ENCODE data around the gene LRCH3. TPM values are rescaled to one million over a fixed set of nuclear protein-coding genes. Genes with fewer than 3 reads are reported as not detected.
A peak's percentile ranks its signal among the peaks of the same experiment; 100 is the strongest.

LRCH3 gene
- total and polyA plus RNA-seq, 2 of the 13 experiments (the other 11 are each of a cell fraction or from before 2014, with no cell fraction given): 25.5 to 103 TPM

- no peak for FAIRE-seq
- ATAC-seq: no peak
- H3K4me2 ChIP-seq (ENCODE audit: low read depth, low read length): peak overlapping the region; percentile 45
- H3K9me3 ChIP-seq (ENCODE audit: low read length): no peaks in the 10 kb centered on the region
- WGBS (ENCODE audit: low lambda C conversion rate): 72% methylated on average over 2 of the region's 2 CpGs
- H3K27me3 ChIP-seq (ENCODE audit: control insufficient read depth in 1 of 2, insufficient read depth in 2 of 2, low read length in 2 of 2): no peaks in the 10 kb centered on the region; a peak in 1 of 5 replicates
- intact Hi-C loops (cut with micrococcal nuclease; ENCODE audit: unreplicated experiment): loop anchor here (5.0 kb wide), 1 partner anchor 41 kb away; no protein-coding TSS in a partner anchor
- DNase-seq (ENCODE audit: low spot score): no peak
- H2AFZ ChIP-seq (ENCODE audit: low read length): no peak overlapping the region
- CTCF ChIA-PET (ENCODE audit: low intra/inter-chr PET ratio, low total read pairs): no interaction called here
- no TSS peak for BruUV-seq (replicated peaks)
- H3K36me3 ChIP-seq (replicated peaks in 1 of 2; ENCODE audit: control insufficient read depth in 1 of 2, insufficient read depth in 2 of 2, low read length in 2 of 2): no peaks in the 10 kb centered on the region; a peak in 2 of 5 replicates
- POLR2A ChIA-PET: no interaction called here
- peaks cover 63% of the 10 kb centered on the region for H3K79me2 ChIP-seq (ENCODE audit: insufficient read depth, low read length)
- H3K9ac ChIP-seq (ENCODE audit: insufficient read depth, low read depth, low read length): no peak overlapping the region
- in situ Hi-C loops (cut with HindIII; ENCODE audit: extremely low pct_ligation_motif_present, low pct_unique_long_range_greater_than_20kb): no loop called here
- TF ChIP-seq ZNF232 (CRISPR knock-in tag; IDR thresholded peaks at IDR 0.05; ENCODE audit: borderline replicate concordance): no peak
- TF ChIP-seq PHF21A (CRISPR knock-in tag; IDR thresholded peaks at IDR 0.05): no peak
- TF ChIP-seq RARA (CRISPR knock-in tag; IDR thresholded peaks at IDR 0.05): no peak
- H3K4me3 ChIP-seq (replicated peaks in 1 of 3; ENCODE audit: insufficient read depth in 1 of 3, low read depth in 2 of 3, low read length in 3 of 3): no peak overlapping the region
- peaks cover 15% of the 10 kb centered on the region; the same call in 1 of the 2 replicates for H4K20me1 ChIP-seq (ENCODE audit: insufficient read depth, low read length)
- H3K4me1 ChIP-seq (ENCODE audit: insufficient read depth, low read length): peaks cover 44% of the 10 kb centered on the region
- no peak overlapping the region for H3K27ac ChIP-seq (ENCODE audit: extremely low read length, insufficient read depth, low read length)
Measured at GRCh38 chr3:197793247-197793646, 2.2 kb downstream of the LRCH3 start.

- 0 out of 2 replicates have a peak overlapping the region, but pooled peaks have one; percentile 45 for H3K4me2 ChIP-seq (ENCODE audit: low read depth, low read length)
- no peak for ATAC-seq
- BruUV-seq (replicated peaks): no TSS peak
- CTCF ChIA-PET (ENCODE audit: low intra/inter-chr PET ratio, low total read pairs): no interaction called here
- peaks cover 44% of the 10 kb centered on the region for H3K4me1 ChIP-seq (ENCODE audit: insufficient read depth, low read length)
- H3K79me2 ChIP-seq (ENCODE audit: insufficient read depth, low read length): peaks cover 72% of the 10 kb centered on the region
- POLR2A ChIA-PET: no interaction called here
- no peak for DNase-seq (ENCODE audit: low spot score)
- H4K20me1 ChIP-seq (ENCODE audit: insufficient read depth, low read length): peaks cover 15% of the 10 kb centered on the region; the same call in 1 of the 2 replicates
- H3K27ac ChIP-seq (ENCODE audit: extremely low read length, insufficient read depth, low read length): no peak overlapping the region
- H3K4me3 ChIP-seq (replicated peaks in 1 of 3; ENCODE audit: insufficient read depth in 1 of 3, low read depth in 2 of 3, low read length in 3 of 3): no peak overlapping the region
- H2AFZ ChIP-seq (ENCODE audit: low read length): no peak overlapping the region
- FAIRE-seq: no peak
- no peaks in the 10 kb centered on the region; a peak in 1 of 5 replicates for H3K27me3 ChIP-seq (ENCODE audit: control insufficient read depth in 1 of 2, insufficient read depth in 2 of 2, low read length in 2 of 2)
- intact Hi-C loops (cut with micrococcal nuclease; ENCODE audit: unreplicated experiment): loop anchor here (5.0 kb wide), 1 partner anchor 42 kb away; no protein-coding TSS in a partner anchor
- H3K36me3 ChIP-seq (replicated peaks in 1 of 2; ENCODE audit: control insufficient read depth in 1 of 2, insufficient read depth in 2 of 2, low read length in 2 of 2): no peaks in the 10 kb centered on the region; a peak in 2 of 5 replicates
- no peak overlapping the region for H3K9ac ChIP-seq (ENCODE audit: insufficient read depth, low read depth, low read length)
- H3K9me3 ChIP-seq (ENCODE audit: low read length): no peaks in the 10 kb centered on the region
- in situ Hi-C loops (cut with HindIII; ENCODE audit: extremely low pct_ligation_motif_present, low pct_unique_long_range_greater_than_20kb): no loop called here
- 100% methylated on average over 1 of the region's 1 CpG for WGBS (ENCODE audit: low lambda C conversion rate)
- TF ChIP-seq ZNF558 (CRISPR knock-in tag; IDR thresholded peaks at IDR 0.05; ENCODE audit: borderline replicate concordance) (no peak), SNAPC4 (CRISPR knock-in tag; IDR thresholded peaks at IDR 0.05) (no peak), ZNF512 (CRISPR knock-in tag; IDR thresholded peaks at IDR 0.05) (no peak), GRHL1 (CRISPR knock-in tag; conservative IDR thresholded peaks at IDR 0.05) (no peak)
Measured at GRCh38 chr3:197794115-197794514, 3.1 kb downstream of the LRCH3 start.
